Activated B cell treated with CpG ODN at 0.5 μM for 24 hours (primary cell): Measurements from ENCODE around the gene RPL22. TPM values are rescaled to one million over a fixed set of nuclear protein-coding genes. Genes with fewer than 3 reads are reported as not detected.

Source experiments
- ATAC-seq: fragments of 200-7000 bp; cut with Tn5 transposase; one replicate; pipeline ENCODE4 v1.10.0; 2021; ENCODE audit warnings: low read depth, mild to moderate bottlenecking, moderate library complexity
- CTCF ChIA-PET: fragments of 350-600 bp; sonication (Branson Sonifier 250); formaldehyde crosslinking; loops from one replicate; lab custom pipeline; 2021; ENCODE audit warnings: antibody characterized with exemption; lab: Charles Lee
- POLR2A ChIA-PET: fragments of 350-600 bp; sonication (Branson Sonifier 250); formaldehyde crosslinking; loops from one replicate; lab custom pipeline; 2021; ENCODE audit warnings: antibody characterized with exemption; lab: Charles Lee
- DNase-seq: peaks from one replicate; pipeline ENCODE4 v3.0.0; 2022
- H3K27ac Mint-ChIP-seq: one replicate; pipeline ENCODE4 v1.8.0; 2020; ENCODE audit warnings: mixed read lengths
- H3K27me3 Mint-ChIP-seq: one replicate; pipeline ENCODE4 v1.8.0; 2021; ENCODE audit warnings: mixed read lengths
- H3K36me3 Mint-ChIP-seq: one replicate; pipeline ENCODE4 v1.8.0; 2021; ENCODE audit warnings: low read depth, mixed read lengths
- H3K4me1 Mint-ChIP-seq: one replicate; pipeline ENCODE4 v1.8.0; 2021; ENCODE audit warnings: mixed read lengths
- H3K4me3 Mint-ChIP-seq: one replicate; pipeline ENCODE4 v1.8.0; 2020; ENCODE audit warnings: mild to moderate bottlenecking, mixed read lengths
- H3K9me3 Mint-ChIP-seq: one replicate; pipeline ENCODE4 v1.8.0; 2020; ENCODE audit warnings: mixed read lengths
- intact Hi-C: fragments of 100-400 bp; cut with micrococcal nuclease; formaldehyde crosslinking; loops from one replicate; pipeline ENCODE4 v1.15.1; 2024
- total RNA-seq: library from RNA; stranded (reverse); gene quantifications from 2 replicates; pipeline ENCODE4 v1.2.3, GENCODE V29; 2022
- TF ChIP-seq, protein P1 (sequence below): fragments of 200-600 bp; IDR thresholded peaks from one replicate; pipeline ENCODE4 v1.8.0; 2022; ENCODE audit warnings: antibody characterized with exemption, mild to moderate bottlenecking

RPL22 gene
- total RNA-seq, 1 donor from 2014 or later, result 621 TPM

DNA sequence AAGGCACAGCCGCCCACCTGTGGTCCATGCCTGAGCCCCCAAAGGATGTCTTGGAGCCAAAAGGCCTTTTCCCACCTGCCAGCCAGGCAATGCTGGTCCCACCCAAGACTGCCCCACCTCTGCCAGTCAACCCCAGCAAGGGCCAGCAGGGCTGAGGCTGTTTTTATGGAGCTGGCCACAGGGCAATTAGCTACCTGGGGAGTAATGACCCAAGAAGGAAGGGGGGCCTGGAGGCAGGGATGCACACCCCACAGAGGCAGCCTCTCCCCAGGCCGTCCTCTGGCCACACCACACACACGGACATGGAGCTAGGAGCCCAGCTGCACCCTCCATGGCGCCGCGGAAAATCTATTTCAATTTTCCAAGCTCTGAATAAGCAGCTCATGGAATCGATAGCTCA is 46.5 kb downstream of the RPL22 start:
- TF ChIP-seq, protein P1, sequence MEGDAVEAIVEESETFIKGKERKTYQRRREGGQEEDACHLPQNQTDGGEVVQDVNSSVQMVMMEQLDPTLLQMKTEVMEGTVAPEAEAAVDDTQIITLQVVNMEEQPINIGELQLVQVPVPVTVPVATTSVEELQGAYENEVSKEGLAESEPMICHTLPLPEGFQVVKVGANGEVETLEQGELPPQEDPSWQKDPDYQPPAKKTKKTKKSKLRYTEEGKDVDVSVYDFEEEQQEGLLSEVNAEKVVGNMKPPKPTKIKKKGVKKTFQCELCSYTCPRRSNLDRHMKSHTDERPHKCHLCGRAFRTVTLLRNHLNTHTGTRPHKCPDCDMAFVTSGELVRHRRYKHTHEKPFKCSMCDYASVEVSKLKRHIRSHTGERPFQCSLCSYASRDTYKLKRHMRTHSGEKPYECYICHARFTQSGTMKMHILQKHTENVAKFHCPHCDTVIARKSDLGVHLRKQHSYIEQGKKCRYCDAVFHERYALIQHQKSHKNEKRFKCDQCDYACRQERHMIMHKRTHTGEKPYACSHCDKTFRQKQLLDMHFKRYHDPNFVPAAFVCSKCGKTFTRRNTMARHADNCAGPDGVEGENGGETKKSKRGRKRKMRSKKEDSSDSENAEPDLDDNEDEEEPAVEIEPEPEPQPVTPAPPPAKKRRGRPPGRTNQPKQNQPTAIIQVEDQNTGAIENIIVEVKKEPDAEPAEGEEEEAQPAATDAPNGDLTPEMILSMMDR, result no peak
- Mint-ChIP-seq H3K9me3 (no peaks in the 10 kb centered on the region), H3K4me1 (peaks cover 6% of the 10 kb centered on the region), H3K4me3 (no peak overlapping the region), H3K27ac (no peak overlapping the region), H3K36me3 (no peaks in the 10 kb centered on the region), H3K27me3 (peaks cover 9% of the 10 kb centered on the region)
- POLR2A ChIA-PET, result no interaction called here
- intact Hi-C loops, result no loop called here
- CTCF ChIA-PET, result no interaction called here
- ATAC-seq (no peak), DNase-seq (no peak)

DNA sequence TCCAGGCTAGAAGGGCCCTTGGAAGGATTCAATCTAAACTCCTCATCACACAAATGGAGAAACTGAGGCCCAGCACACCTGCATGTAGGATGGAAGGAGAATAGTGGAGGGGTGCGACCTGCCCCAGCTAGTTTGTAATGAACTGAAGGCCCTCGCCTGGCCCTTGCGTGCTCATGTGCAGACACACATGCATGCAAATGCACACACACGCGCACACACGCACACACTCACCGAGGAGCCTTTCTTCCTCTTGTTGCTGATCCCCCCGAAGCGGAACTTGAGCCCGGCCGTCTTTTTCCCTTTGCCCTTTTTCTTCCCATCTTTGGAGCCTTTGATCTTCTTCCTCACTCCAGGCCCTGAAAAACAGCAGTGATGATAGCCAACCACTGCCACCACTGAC is 47.2 kb downstream of the RPL22 start:
- CTCF ChIA-PET, result no interaction called here
- POLR2A ChIA-PET, result no interaction called here
- no peak overlapping the region for H3K27ac Mint-ChIP-seq
- H3K36me3 Mint-ChIP-seq, result no peaks in the 10 kb centered on the region
- ATAC-seq (no peak), DNase-seq (no peak)
- TF ChIP-seq, protein P1, result no peak
- H3K27me3 Mint-ChIP-seq, result peaks cover 10% of the 10 kb centered on the region
- H3K4me3 Mint-ChIP-seq, result no peak overlapping the region
- intact Hi-C loops, result no loop called here
- no peaks in the 10 kb centered on the region for H3K9me3 Mint-ChIP-seq
- peaks cover 7% of the 10 kb centered on the region for H3K4me1 Mint-ChIP-seq

DNA sequence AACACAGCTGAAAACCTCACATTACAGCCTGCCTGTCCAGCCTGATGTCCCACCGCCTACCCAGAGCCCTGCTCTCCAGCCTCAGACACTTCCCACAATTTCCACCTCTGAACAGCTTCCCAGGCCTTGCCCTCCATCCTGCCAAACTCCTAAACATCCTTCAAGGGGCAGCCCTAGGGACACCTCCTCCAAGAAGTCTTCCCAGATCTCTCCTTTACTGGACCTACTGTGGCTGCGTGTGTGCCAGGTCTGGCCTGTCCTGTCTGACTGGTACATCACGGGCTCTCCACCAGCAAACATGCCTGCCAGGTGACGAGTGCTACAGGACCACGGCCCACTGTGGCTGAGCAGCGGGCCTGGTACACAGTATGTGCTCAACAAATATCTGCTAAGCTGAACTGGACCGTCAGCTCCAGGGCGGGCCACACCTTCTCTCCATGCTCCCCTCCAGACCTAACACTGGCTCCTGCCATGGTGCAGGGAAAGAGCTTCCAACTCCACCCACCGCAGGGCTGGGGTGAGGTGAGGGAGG is 48.0 kb downstream of the RPL22 start:
- ChIA-PET POLR2A (no interaction called here), CTCF (no interaction called here)
- intact Hi-C loops, result no loop called here
- Mint-ChIP-seq H3K9me3 (no peaks in the 10 kb centered on the region), H3K27ac (no peak overlapping the region), H3K4me1 (peaks cover 7% of the 10 kb centered on the region), H3K27me3 (peaks cover 14% of the 10 kb centered on the region), H3K36me3 (no peaks in the 10 kb centered on the region), H3K4me3 (no peak overlapping the region)
- DNase-seq (no peak), ATAC-seq (no peak)
- TF ChIP-seq, protein P1, result no peak

DNA sequence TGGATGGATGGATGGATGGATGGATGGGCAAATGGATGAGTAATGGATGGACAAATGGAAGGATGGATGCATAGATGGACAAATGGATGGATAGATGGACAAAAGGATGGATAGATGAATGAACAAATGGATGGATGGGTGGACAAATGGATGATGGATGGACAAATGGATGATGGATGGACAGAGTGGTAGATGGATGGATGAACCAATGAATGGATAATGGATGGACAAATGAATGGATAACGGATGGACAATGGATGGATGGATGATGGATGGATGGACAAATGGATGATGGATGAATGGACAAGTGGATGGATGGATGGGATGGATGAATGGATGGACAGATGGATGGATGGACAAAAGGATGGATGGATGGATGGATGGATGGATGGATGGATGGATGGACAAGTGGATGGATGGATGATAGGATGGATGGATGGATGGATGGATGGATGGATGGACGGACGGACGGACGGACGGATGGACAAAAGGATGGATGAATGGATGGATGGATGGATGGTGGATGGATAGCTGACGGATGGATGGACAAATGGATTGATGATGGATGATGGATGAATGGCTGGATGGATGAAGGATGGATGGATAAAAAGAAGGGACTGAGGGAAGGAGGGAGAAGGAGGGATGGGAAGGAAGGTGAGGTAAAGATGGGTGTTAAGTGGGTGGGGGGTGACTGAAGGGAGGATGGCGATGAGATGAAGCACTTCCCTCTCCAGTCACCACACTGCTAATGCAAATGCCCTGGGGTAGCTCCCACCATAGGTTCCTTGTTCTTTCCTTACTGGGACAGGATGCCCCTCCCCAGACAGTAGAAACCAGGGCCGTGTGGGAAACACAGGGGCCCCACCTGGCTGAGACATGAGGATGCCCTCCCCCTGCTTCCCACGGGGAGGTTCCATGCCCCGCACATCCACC is 49.1 kb downstream of the RPL22 start:
- no peak overlapping the region for H3K27ac Mint-ChIP-seq
- ATAC-seq (no peak), DNase-seq (no peak)
- H3K9me3 Mint-ChIP-seq, result no peaks in the 10 kb centered on the region
- ChIA-PET POLR2A (no interaction called here), CTCF (no interaction called here)
- H3K36me3 Mint-ChIP-seq, result no peaks in the 10 kb centered on the region
- H3K27me3 Mint-ChIP-seq, result peaks cover 16% of the 10 kb centered on the region
- peaks cover 7% of the 10 kb centered on the region for H3K4me1 Mint-ChIP-seq
- TF ChIP-seq, protein P1, result no peak
- H3K4me3 Mint-ChIP-seq, result no peak overlapping the region
- intact Hi-C loops, result no loop called here

DNA sequence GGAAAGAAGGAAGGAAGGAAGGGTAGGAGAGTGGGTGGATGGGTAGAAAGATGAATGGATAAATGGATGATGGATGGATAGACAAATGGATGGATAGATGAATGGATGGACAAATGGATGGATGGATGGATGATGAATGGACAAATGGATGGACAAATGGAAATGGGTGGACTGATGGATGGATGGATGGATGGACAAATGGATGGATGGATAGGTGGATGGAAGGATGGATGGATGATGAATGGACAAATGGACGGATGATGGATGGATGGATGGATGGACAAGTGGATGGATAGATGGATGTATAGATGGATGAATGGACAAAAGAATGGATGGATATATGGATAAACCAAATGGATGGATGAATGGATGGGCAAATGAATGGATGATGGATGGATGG is 49.8 kb downstream of the RPL22 start:
- H3K27ac Mint-ChIP-seq, result no peak overlapping the region
- TF ChIP-seq, protein P1, result no peak
- no peak for DNase-seq
- H3K4me1 Mint-ChIP-seq, result peaks cover 7% of the 10 kb centered on the region
- ChIA-PET POLR2A (no interaction called here), CTCF (no interaction called here)
- intact Hi-C loops, result no loop called here
- no peaks in the 10 kb centered on the region for H3K9me3 Mint-ChIP-seq
- H3K36me3 Mint-ChIP-seq, result no peaks in the 10 kb centered on the region
- no peak for ATAC-seq
- H3K4me3 Mint-ChIP-seq, result no peak overlapping the region
- peaks cover 16% of the 10 kb centered on the region for H3K27me3 Mint-ChIP-seq
